ENCODE results near the gene ERCC1.

ERCC1 gene

DNA sequence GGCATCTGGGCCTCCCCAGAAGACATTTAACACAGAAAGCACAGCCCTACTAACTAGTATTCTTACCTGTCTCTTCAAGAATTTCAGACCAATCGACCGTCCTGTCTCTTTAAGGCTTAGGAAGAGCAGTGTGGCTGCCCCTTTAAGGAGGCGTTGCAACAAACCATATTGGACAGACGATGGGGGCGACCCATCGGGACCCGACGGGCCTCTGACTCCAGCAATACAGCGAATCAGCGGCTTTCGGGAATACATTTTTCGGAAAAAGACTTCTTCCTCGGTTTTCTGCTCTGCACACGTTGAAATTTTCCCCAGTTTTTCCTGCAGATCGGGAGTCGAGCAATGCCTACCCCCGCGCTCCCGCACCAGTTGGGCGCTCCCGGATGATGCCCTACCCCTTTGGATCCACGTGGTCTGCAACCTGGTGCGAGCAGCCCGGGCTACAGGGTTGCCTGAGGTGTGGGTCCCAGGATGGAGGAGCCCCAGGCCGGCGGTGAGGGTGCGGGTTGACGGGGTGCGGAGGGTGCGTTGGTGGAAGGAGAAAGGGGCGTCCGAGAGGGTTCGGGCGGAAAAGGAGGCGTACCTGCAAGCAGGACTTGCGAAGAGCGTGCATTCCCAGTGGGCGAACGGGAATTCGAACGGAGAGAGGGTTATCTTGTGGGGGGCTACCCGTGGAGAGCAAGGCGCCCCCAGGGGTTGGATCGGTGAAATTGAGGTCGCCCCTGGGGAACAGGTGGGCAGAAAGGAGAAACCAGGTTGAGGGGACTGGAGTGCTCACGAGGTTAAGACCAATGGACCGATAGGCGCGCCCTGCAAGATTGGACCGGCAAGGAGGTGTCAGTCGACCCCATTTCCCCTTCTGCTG is 17.3 kb downstream of the ERCC1 start, which contains the start of gene POLR1G:
POLR1G (plus strand) TSS at position 419 of the 865 bp plus-strand sequence; CDS start at position 472, 53 bp downstream.
- peak; percentile 53 to 62 for DNase-seq (ENCODE audit: low read depth in 1 of 2, low spot score in 1 of 2)

DNA sequence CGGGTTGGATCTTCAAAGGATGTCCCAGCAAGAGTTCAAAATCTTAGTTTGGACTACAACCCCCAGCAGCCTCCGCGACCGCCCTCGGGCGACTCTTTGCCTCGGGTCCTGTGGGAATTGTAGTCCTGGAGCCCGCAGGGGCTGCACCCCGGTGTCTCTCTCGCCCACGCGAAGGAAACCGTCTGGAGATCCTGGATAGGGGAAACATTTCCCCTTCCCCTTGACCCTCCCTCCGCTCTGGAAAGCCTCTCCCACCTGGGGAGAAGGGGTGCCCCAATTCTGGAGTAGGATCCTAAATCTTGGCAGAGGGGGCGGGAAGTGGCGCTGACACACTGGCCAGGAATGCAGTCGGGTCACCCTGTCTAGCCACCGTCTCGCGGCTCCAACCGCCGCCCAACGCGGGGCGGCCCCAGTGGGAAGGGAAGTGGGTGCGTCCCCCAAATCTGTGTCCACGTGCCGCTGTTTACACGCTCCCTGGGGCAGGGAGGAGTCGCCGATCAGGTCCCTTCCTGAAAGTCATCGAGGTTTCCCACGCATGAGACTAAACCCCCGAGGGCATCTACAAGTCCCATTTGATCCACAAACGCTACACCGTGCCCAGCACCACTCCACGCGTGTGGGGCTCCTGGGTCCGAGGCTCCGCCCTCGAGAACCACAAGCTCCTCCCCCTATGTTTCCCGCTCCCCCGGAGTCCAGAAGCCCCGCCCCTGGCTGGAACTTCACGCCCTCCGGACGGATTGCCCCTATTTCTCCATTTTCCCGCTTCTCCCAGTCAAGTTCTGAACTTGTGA is 18.1 kb downstream of the ERCC1 start:
- DNase-seq (ENCODE audit: low read depth in 1 of 2, low spot score in 1 of 2) = peak; percentile 54 to 69

DNA sequence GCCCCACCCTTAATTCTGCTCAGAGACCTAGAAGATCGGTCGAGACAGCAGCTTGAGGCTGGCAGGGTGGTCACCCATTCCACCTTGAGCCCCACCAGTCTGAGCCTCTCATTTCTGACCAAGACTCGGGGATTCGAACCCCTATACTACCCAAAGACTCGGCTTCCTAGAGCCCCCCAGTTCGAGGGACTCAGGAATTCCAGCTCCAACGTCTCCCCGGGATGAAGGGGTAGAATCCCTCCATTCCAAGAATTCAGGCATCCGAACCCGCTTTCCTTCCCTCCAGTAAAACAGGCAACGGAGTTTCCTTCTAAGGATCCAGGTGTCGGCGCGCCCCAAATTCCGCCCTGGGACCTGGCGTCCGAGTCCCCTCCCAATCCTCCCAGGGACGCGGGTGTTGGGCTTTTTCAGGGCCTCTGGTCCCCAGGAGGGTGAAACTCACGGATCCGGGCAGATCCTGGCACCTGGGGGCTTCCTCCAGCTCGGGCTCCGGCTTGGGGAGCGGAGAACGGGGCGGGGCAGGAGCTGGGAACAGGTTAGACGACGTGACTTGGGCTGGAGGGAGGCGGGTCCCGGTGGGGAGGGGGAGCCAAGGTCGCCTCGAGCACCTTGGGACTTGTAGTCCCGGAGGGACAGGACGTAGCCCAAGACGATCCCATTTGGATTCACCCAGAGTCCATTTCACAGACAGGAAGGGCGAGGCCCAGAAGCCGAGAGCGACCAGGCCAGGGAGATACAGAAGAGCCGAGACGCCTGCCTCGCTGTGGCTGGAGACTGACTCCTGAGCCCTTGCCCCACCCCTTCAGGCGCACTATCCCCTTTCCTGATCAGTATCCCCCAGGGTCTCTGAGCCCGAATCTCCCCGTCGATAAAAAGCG is 18.9 kb downstream of the ERCC1 start, which contains the start of gene PPP1R13L:
PPP1R13L (minus strand) TSS at position 513 of the 878 bp plus-strand sequence. CDS start 6,751 bp downstream, outside the sequence.
- DNase-seq (ENCODE audit: low read depth in 1 of 2, low spot score in 1 of 2) = no peak

DNA sequence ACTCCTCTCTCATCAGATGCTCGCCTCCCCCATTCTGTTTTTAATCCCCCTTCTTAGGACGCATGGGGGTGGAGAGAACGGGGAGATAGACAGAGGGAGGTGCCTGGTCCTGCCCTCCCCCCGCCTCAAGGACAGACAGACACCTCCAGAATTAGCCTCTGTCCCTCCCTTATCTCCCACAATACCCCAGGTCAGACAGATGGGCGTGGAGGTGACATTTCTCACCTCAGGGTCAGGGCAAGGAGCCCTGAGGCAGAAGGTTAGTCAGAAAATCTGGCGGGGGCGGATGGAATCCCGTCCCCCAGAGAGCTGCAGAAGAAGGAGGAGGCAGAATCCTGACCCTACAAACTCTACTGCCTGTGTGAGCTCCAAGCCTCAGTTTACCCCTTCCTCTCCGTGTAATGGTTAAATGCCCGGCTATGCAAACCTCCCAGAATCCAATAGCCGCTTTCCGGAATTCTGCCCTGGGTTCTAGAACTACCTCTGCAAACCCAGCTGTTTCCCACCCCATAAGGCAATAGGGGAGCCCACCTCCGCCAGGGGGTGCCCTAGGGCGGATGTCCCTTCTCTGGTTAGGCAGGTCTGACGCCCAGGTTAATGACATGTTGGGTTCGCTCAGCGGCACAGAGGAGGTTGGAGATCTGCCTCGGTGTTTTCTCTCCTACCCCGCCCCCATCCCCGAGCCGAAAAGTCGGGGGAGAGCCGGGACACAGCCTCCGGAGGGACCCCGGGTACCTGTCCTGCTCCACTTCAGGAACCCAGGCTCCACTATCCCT is 19.7 kb downstream of the ERCC1 start:
- DNase-seq (ENCODE audit: low read depth in 1 of 2, low spot score in 1 of 2) = peak in 1 of 2 donors; percentile 30

DNA sequence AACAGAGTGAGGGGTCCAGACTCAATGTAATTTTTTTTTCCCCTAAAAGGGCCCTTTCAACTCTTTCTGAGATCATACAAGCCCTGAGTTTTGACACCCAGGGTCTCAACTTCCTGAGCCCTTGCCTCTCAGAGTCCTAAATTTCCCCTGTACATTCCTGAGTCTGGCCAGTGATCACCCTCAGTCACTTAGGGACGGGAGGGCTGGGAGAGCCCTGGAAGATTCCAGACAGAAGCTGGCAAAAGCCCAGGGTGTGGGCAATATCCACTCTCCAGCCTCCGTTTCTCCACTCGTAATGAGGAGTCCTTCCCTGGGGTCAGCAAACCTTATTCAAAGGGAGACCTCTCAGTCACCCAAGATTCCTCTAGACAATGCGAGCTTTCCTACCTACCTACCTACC is 20.4 kb downstream of the ERCC1 start:
- DNase-seq (ENCODE audit: low read depth in 1 of 2, low spot score in 1 of 2) = no peak

DNA sequence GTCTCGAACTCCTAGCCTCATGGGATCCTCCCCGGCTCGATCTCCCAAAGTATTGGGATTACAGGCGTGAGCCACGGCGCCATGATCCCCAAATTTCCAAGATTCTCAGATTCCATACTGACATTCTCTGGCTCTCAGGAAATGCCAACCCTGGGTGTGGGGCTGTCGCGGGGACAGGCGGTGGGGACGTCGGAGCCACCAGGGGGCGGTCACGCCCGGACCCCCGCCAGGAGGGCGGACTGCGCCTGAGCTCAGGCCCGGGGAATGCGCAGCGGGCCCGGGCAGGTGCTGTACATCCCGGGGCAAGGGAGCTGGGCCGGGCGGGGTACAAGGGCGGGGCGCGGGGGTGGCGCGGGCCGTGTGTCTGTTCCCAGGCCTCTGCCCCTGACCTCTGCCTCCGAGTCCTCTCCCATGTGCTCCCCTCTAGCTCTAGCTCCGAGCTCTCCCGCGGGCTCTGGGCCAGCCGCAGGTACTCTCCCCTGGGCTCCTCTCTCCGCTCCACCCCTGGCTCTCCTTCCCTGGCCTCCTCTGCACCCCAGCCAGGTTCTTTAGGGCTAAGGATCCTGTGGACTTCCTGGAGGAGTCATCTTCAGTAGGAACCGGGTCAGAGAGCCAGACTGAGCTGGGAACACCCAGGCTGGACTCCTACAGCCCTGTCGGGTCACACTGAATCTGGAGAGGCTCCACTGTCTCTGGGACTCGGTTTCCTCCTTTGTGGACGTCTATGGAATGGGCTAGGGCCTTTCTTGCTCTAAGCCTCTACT is 21.2 kb downstream of the ERCC1 start:
- peak in 1 of 2 donors; percentile 21 for DNase-seq (ENCODE audit: low read depth in 1 of 2, low spot score in 1 of 2)

DNA sequence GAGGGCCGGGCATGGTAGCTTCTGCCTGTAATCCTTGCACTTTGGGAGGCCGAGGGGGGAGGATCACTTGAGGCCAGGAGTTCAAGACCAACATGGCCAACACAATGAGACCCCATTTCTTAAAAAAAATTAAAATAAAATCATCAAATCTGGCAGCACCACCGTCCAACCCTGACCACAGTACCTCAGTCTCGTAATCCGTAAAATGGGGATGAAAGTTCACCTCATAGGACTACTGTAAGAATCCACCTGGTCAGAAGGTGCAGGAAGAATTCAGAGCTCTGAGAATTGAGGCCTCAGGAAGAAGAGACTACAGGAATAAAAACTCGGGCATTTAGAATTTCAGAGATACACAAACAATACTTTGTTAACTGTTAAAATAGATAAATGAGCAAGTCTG is 21.9 kb downstream of the ERCC1 start:
- no peak for DNase-seq (ENCODE audit: low read depth in 1 of 2, low spot score in 1 of 2)

DNA sequence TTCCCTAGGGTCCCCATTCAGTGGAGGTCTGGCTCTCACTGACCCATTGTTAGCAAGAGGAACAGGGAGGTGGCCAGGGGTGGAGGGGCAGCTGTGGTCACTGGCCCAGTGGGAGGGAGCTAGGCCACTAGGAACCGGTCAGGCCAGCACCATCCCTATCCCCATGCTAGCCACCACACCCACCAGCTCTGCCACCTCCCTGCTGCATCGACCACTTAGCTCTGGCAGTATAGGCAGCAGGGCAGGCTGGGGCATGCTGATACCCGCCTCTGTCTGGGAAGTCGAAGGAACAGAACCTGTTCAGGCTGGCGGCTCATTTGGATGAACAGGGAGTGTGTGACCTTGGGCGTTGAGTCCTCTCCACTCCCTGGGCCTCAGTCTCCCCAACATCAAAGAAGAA is 23.5 kb downstream of the ERCC1 start:
- DNase-seq (ENCODE audit: low read depth in 1 of 2, low spot score in 1 of 2) = no peak

DNA sequence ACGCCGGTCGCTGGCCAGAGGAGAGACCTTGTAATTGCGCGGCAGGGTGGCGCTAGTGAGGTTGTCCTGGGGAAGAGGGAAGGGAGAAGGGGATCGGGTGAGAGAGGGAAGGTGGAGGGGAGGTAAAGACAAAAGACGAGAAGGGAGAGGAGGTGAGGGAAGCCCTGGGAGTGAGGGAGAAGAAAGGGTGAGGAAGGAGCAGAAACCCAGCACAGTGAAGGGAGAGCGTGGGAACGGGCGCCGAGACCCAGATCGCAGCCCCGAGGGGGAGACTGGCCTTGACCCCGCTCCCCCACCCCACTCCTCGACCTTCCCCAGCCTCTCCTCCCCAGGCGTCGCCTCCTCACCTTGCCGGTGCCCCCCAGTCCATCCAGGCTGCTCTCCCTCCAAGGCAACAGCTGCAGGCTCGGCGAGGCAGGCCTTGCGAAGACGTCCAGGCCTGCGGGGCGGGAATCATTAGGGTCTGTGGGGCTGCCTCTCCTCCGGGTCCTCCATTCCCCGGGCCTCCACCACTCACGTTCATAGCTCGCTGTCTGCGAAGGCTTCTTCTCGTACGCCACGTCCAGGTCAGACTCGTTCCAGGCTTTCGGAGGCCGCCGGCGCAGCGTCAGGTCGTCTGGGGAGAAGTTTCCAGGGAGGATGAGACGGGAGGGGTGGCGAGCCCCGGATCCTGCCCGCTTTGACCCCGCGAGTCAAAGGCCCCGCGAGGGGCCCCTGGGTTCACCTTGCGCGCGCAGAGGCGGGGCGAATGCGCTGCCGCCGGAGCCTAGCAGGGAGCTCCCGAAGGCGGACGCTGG is 27.7 kb downstream of the ERCC1 start:
- no peak for DNase-seq (ENCODE audit: low read depth in 1 of 2, low spot score in 1 of 2)

DNA sequence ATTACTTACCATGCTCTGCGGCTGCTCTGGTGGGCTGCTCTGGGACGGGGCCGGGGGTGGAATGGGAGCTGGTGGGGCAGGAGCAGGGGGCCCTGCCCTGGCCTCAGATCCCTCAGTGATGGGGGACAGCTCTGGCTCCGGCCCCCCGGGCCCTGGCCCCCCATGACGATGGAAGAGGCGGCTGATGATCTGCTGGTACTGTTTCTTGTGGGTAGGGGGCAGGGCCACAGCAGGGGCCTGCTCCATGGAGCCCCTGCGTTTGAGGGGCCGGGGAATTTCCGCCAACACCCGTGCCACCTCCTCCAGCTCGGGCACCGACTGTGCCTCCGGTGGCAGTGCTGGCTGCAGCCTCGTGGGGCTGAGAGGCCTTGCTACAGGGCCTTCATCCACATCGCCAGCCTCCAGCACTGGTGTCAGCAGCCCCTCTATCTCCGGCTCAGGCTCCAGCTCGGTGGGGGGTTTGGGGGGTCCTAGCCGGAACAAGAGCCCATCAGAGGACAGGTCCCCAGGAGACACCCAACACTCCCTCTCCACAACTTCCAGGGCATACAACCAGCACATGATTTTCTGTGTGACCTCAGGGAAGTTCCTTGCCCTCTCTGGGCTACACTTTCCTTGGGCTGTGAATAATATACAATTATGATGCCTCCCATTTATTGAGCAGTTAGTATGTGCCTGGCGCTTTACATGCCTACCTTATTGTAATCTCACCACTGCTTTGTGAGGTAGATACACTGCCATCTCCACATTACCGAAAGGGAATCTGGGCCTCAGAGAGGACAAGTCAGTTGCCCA is 31.6 kb downstream of the ERCC1 start:
- no peak for DNase-seq (ENCODE audit: low read depth in 1 of 2, low spot score in 1 of 2)

DNA sequence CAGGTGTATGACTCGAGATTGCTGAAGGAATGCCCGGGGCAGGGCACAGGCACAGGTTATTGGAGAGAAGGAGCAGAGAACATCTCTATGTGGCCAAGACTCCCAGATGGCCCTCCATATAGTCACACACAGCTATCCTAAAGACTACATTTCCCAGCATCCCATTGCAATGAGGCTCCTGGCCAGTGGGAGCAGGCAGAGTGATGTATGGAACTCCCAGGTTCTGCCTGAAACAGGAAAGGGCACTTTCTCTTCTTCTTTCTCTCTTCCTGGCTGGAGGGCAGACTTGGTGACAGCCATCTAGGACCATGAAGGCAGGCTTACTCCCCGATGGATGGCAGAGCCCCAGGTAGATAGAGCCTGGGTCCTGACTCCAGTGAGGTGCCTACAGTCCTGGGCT is 32.4 kb downstream of the ERCC1 start:
- no peak for DNase-seq (ENCODE audit: low read depth in 1 of 2, low spot score in 1 of 2)

DNA sequence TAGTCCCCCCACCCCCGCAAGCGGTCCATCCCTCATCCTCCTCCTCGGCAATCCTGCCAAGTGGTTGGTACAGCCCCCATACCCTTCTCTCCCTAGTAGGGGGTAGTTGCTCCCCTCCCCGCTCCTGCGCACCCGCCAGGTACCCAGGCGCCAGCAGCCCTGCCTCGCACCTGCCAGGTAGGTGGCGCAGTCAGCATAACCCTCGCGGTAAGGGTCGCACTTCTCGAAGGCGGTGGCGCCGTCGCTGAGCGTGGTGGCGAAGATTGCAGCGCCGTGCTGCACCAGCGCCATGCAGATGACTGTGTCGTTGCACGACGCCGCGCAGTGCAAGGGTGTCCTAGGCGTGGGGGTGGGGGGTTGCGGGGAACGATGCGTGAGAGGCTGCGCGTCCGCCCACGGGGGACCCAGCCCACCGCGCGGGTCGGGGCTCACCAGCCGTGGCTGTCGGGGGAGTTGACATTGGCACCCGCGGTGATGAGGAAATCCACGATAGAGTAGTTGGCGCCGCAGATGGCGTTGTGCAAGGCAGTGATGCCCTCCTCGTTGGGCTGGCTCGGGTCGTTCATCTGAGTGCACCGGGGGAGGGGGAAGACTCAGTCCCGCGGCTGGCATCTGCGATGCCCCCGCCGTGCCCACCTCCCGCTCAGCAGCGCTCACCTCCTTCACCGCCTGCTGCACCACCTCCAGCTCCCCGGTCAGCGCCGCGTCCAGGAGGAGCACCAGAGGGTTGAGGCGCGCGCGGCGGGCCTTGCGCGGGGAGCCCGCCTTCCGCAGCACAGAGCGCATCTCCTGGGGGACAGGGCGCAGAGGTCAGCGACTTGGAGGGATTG is 38.1 kb downstream of the ERCC1 start:
- no peak for DNase-seq (ENCODE audit: low read depth in 1 of 2, low spot score in 1 of 2)

DNA sequence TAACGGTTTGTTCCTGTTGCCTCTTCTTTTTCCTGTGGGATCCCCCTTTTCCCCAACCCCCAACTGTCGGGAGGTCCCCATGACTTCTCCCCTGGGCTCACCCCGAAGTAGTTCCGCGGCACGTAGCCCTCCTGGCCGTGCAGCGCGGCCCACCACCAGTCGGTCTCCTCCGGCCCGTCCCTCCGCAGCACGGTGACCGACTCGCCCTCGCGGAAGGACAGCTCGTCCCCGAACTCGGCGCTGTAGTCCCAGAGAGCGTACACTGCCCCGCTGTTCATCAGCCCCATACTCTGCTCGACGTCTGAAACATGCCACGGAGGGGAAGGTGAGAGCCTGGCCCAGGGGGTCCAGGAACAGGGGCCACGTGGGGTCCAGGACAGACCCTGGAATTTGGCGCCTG is 41.3 kb downstream of the ERCC1 start:
- DNase-seq (ENCODE audit: low read depth in 1 of 2, low spot score in 1 of 2) = no peak

DNA sequence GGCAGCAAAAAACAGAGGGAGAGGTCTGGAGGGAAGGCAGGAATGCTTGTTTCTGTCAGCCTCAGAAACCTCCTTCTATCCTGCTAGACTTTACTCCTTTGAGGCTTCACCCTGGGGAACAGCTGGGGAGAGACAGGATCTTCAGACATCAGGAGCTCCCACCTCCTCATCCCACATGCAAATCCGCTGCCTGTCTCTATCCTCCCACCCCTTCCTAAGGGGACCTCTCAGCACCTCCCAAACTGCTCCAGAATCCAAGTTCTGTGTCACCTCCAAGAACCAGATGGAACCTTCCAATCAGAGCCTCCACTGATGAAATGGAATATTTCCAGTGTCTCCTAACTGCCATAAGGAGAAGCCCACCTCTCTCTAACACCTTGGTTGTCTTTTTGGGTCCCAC is 43.6 kb downstream of the ERCC1 start:
- no peak for DNase-seq (ENCODE audit: low read depth in 1 of 2, low spot score in 1 of 2)

DNA sequence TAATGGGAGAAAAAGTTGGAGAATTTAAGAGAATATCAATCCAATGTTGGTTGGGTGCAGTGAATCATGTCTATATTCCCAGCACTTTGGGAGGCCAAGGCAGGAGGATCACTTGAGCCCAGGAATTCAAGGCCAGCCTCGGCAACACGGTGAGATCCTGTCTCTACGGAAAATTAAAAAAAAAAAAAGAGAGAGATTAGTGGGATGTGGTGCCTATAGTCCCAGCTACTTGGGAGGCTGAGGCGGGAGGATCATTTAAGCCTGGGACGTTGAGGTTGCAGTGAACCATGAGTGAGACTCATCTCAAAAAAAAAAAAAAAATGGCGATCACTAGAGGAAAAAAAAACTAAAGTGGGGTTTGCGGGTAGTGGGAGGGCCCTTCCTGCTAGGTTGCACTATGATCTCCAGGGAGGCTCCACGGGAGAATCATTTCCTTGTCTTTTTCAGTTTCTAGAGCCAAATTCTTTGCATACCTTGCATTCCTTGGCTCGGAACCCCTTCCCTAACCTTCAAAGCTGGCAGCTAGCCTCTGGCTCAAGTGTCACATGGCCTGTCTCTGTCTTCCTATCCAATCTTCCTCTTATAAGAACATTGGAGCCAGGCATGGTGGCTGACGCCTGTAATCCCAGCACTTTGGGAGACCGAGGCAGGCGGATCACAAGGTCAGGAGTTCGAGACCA is 47.5 kb downstream of the ERCC1 start:
- DNase-seq (ENCODE audit: low read depth in 1 of 2, low spot score in 1 of 2) = no peak

DNA sequence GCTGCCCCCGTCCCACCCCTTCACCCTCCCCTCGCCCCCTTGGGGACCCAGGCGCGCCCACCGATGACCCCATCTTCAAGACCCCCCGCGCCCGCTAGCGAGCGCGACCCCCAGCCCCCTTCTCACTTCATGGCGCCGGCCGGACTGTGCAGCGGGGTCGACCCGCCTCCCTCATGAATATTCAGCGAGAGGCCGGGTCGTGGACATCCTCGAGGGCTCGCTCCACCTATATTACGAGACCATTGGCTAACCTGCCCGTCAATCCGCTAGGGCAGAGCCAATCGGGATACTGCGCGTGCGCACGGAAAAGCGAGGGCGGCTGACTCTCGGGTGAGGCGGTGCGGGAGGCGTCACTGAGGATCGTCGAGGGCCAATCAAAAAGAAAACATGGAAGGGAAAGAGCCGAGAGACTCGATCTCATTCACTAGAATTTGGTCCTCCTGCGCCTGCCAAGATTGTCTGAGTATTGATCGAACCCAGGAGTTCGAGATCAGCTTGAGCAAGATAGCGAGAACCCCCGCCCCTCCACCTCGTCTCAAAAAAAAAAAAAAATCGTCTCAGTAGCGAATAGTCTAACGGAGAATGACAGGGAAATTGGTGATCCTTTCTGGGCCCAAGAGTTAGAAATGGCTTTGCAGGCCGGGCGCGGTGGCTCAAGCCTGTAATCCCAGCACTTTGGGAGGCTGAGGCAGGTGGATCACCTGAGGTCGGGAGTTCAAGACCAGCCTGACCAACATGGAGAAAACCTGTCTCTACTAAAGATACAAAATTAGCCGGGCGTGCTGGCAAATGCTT is 53.1 kb downstream of the ERCC1 start, which contains the start of gene ERCC2:
ERCC2 (minus strand) TSS at position 164 of the 795 bp plus-strand sequence; CDS start at position 131, 33 bp downstream.
- DNase-seq (ENCODE audit: low read depth in 1 of 2, low spot score in 1 of 2) = peak; percentile 99

All from stimulated activated CD4-positive, alpha-beta T cell treated with anti-CD3 and anti-CD28 coated beads, Interleukin-15, amount 100 ng/mL, for 1 hour (primary cell).